HG03175 (cell line): ENCODE measurements around the gene AHCYL1.
A peak's percentile ranks its signal among the peaks of the same experiment; 100 is the strongest.
"Not testable (repeated sequence)": the region's sequence is repeated elsewhere in the genome, so short reads cannot be mapped to it uniquely, and the experiment has no call there.

Source experiments
- ATAC-seq: cut with Tn5 transposase; IDR thresholded peaks from one replicate; pipeline ENCODE4 v1.9.1; 2021; ENCODE audit warnings: mild to moderate bottlenecking, moderate library complexity; ENCODE audit not compliant: unreplicated experiment

AHCYL1 gene

GRCh38 chr1:109984456-109985246 is at the start of gene AHCYL1:
Gene AHCYL1 (plus strand): TSS chr1:109984765. CDS start chr1:109985053, 288 bp downstream.
- ATAC-seq, result peak; percentile 98

- ATAC-seq, result no peak
These were observed 49.1 kb upstream of the AHCYL1 start for GRCh38 chr1:109935451-109935900.

GRCh38 chr1:109937738-109938137 is 46.8 kb upstream of the AHCYL1 start:
- ATAC-seq, result no peak

- ATAC-seq, result no peak
These were observed 46.0 kb upstream of the AHCYL1 start for GRCh38 chr1:109938556-109938955.

- ATAC-seq, result no peak
These were observed 42.1 kb upstream of the AHCYL1 start for GRCh38 chr1:109942434-109942833.

- ATAC-seq, result no peak
These were observed 40.0 kb upstream of the AHCYL1 start for GRCh38 chr1:109944541-109944940.

GRCh38 chr1:109946511-109946910 is 38.1 kb upstream of the AHCYL1 start:
- no peak for ATAC-seq

GRCh38 chr1:109947582-109948284 is 36.8 kb upstream of the AHCYL1 start:
- no peak for ATAC-seq

- no peak for ATAC-seq
These were observed 36.3 kb upstream of the AHCYL1 start for GRCh38 chr1:109948285-109948630.

GRCh38 chr1:109950038-109950437 is 34.5 kb upstream of the AHCYL1 start:
- ATAC-seq, result no peak

GRCh38 chr1:109950509-109950908 is 34.1 kb upstream of the AHCYL1 start:
- no peak for ATAC-seq

GRCh38 chr1:109951501-109951900 is 33.1 kb upstream of the AHCYL1 start:
- not testable (repeated sequence) for ATAC-seq

- ATAC-seq, result no peak
These were observed 30.5 kb upstream of the AHCYL1 start for GRCh38 chr1:109954041-109954512.

GRCh38 chr1:109959632-109959973 is 25.0 kb upstream of the AHCYL1 start:
- ATAC-seq, result no peak

GRCh38 chr1:109959974-109960744 is 24.4 kb upstream of the AHCYL1 start:
- no peak for ATAC-seq

GRCh38 chr1:109960745-109961094 is 23.8 kb upstream of the AHCYL1 start:
- no peak for ATAC-seq

GRCh38 chr1:109963864-109964263 is 20.7 kb upstream of the AHCYL1 start:
- no peak for ATAC-seq

GRCh38 chr1:109969146-109969829 is 15.3 kb upstream of the AHCYL1 start:
- peak; percentile 45 for ATAC-seq

GRCh38 chr1:109969907-109970306 is 14.7 kb upstream of the AHCYL1 start:
- ATAC-seq, result no peak

GRCh38 chr1:109971559-109971958 is 13.0 kb upstream of the AHCYL1 start:
- ATAC-seq, result no peak

- no peak for ATAC-seq
These were observed 10.4 kb upstream of the AHCYL1 start for GRCh38 chr1:109974191-109974590.
